AG04449 (cell line): ENCODE data around the gene GHDC.
"Not testable (repeated sequence)": the region's sequence is repeated elsewhere in the genome, so short reads cannot be mapped to it uniquely, and the experiment has no call there.

Experiments
- CTCF ChIA-PET: fragments of 350-600 bp; formaldehyde crosslinking; extraction: SDS; loops from one replicate; lab custom pipeline; 2021; ENCODE audit warnings: antibody characterized with exemption; lab: Yijun Ruan, JAX
- POLR2A ChIA-PET: fragments of 400-600, 350-600 bp; formaldehyde crosslinking; extraction: SDS; loops from one replicate; lab custom pipeline; 2020; ENCODE audit warnings: antibody characterized with exemption, inconsistent platforms; lab: Yijun Ruan, JAX
- DNase-seq: peaks from one replicate; pipeline ENCODE4 v3.0.0-alpha.2; 2010; ENCODE audit warnings: low read depth, low spot score
- H3K4me3 ChIP-seq: 2 replicates; pipeline ENCODE4 v1.5.1; 2011; ENCODE audit warnings: low read depth, mild to moderate bottlenecking, control low read depth, low read length
- CTCF ChIP-seq: IDR thresholded peaks from one replicate; pipeline ENCODE4 v1.5.1; 2011; ENCODE audit warnings: mild to moderate bottlenecking, moderate library complexity, low read length, control low read depth, inconsistent platforms; ENCODE audit not compliant: insufficient read depth; ENCODE audit errors: missing control alignments

GHDC gene

GRCh38 chr17:42146911-42147607 lies 47.2 kb downstream of the GHDC start:
- DNase-seq, result no peak
- POLR2A ChIA-PET, result no interaction called here
- H3K4me3 ChIP-seq, result no peak overlapping the region
- CTCF ChIA-PET, result no interaction called here
- TF ChIP-seq CTCF, result no peak

GRCh38 chr17:42143138-42143537 lies 51.2 kb downstream of the GHDC start:
- not testable (repeated sequence) for DNase-seq, H3K4me3 ChIP-seq
- ChIA-PET POLR2A (interaction anchor here (1.2 to 2.4 kb wide), 2 partner anchors 11 to 134 kb away, joined by 3 to 8 read pairs; no protein-coding TSS in a partner anchor), CTCF (interaction anchor here (0.6 to 2.4 kb wide), 9 partner anchors 8 to 123 kb away, joined by 3 to 13 read pairs (median 3); partner anchors contain the start of genes HSPB9 and NKIRAS2)

- POLR2A ChIA-PET, result interaction anchor here (1.2 to 2.4 kb wide), 2 partner anchors 11 to 135 kb away, joined by 3 to 8 read pairs; no protein-coding TSS in a partner anchor
- no peak for TF ChIP-seq CTCF
- CTCF ChIA-PET, result interaction anchor here (0.6 to 2.4 kb wide), 10 partner anchors 9 to 125 kb away, joined by 3 to 13 read pairs (median 3); partner anchors contain the start of genes DNAJC7, HSPB9 and NKIRAS2
- peak; percentile 56 for DNase-seq
- no peak overlapping the region for H3K4me3 ChIP-seq
Observed at GRCh38 chr17:42142371-42142896, 51.9 kb downstream of the GHDC start.

GRCh38 chr17:42141382-42141781 lies 52.9 kb downstream of the GHDC start:
- ChIA-PET CTCF (no interaction called here), POLR2A (interaction anchor here (2.4 kb wide), 1 partner anchor 12 kb away, joined by 8 read pairs; no protein-coding TSS in a partner anchor)

GRCh38 chr17:42140690-42141089 lies 53.6 kb downstream of the GHDC start:
- DNase-seq, POLR2A ChIA-PET, H3K4me3 ChIP-seq: not testable (repeated sequence)
- CTCF ChIA-PET, result interaction anchor here (1.0 to 2.3 kb wide), 2 partner anchors 13 to 387 kb away, joined by 3 to 5 read pairs; no protein-coding TSS in a partner anchor

More at GRCh38 chr17:42141382-42141781, 52.9 kb downstream of the GHDC start:
- H3K4me3 ChIP-seq, result no peak overlapping the region
- DNase-seq, result no peak
- TF ChIP-seq CTCF, result no peak
